Superior temporal gyrus (tissue), 1 donor: Measurements from ENCODE around the gene TNRC6A.
"Not testable (repeated sequence)": the region's sequence is repeated elsewhere in the genome, so short reads cannot be mapped to it uniquely, and the experiment has no call there.

Experiments
- DNase-seq: peaks from one replicate; pipeline ENCODE4 v3.0.0-alpha.2; 2016; ENCODE audit errors: extremely low spot score

TNRC6A gene

GRCh38 chr16:24728011-24728410 is 1.4 kb upstream of the TNRC6A start:
- DNase-seq, result no peak

DNA sequence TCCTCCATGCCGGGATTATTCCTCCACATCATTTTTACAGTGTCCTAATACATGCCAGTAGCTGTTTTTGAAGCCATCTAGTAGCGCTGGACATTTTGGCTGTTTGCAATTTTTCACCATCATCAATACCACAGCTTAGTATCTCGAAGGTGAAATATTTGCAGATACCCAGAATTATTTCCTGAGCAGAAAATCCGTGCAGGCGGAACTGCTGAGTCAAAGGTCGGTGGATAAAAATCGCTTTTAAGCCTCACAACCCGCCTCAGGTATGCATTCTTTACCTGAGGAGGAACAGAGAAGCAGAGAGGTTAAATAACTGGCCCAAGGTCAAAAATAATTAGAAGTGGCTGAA is 584 bp upstream of the TNRC6A start:
- peak; percentile 43 for DNase-seq

DNA sequence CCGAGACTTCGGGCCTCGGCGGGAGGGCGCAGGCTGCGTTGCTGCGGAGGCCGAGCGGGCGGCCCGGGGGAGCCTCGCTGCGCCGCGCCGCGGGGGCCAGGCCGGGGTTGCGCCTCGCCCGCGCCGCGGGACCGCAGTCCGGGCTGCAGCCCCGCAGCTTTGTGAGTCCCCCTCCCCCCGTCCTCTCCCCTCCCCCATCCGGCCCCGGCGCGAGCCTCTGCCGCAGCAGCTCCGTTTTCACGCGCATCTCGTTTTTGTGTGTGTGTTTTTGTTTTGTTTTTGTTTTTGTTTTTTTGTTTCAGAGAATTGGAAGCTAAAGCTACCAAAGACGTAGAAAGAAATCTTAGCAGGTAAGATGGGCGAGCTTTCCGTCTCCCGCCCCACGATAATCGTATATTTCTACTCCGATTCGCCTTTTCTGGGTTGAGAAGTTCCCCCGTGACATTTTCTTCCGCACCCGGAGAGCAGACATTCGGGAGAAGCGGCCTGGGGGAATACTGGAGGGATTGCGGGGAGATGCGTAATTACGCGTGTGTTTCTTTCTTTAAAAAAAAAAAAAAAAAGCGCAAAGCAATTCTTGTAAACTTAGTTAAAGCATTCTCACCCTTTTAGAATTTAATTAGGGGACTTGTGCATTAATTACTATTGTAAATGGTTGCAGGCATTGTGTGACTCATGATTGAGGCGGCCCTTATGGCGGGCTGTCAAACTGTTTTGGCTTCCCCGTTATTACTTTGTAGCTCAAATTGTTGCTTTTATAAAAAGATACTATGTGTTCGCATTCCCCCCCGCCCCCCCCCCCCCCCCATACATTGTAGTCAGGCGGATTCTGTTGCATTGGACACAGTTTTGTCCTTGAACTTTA is 732 bp downstream of the TNRC6A start:
- DNase-seq, result peak; percentile 54

- DNase-seq, result peak; percentile 17
Observed at GRCh38 chr16:24730914-24731313, 1.5 kb downstream of the TNRC6A start.

DNA sequence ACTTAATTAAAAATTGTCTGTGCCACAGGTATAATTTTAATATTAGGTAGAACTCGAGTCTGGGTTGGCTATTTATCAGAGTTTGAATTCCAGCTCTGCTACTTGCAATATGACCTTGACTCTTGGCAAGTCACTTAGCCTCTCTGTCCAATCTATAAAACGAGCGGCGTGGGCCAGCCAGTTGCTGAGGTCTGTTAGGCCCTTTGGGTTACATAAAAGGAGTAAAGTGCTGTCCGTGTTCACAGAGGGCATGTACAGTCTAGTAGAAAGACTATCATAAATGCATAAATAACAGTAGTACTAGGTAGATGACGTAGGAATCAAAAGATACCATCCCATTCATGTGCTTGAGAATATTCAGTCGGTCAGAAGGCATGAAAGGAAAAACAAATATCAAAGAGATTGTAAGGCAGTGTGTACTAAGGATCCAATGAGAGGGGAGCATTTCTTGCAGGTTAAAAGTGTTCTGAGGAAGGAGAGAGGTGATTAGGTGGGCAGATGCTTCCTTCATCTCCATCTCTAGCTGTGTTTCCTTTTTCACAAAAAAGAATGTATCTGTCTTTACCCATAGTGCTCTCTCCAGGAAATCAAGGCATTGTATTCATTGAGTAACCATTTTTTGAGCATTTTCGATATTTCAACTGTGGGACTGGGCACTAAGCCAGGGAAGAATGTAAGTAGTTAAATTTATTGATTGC is 2.4 kb downstream of the TNRC6A start:
- DNase-seq, result peak; percentile 7

DNA sequence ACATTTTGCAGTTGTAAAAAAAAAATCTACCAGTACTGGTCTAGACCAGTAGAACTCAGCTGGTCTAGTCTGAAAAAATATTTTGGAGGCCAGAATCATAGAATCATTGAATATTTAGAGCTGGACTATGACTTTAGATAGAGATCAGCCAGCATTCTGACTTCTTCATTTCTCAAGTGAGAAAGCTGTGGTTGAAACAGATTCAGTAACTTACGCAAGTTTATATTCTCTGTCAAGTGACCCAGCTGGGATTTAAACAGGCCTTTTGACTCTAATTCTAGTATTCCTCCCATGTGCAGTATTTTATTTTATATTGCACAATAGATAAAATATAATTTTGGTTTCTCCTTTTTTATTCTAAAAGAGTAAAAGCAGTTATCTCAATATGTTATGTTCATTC is 4.9 kb downstream of the TNRC6A start:
- peak; percentile 7 for DNase-seq

GRCh38 chr16:24736758-24737157 is 7.3 kb downstream of the TNRC6A start:
- no peak for DNase-seq

DNA sequence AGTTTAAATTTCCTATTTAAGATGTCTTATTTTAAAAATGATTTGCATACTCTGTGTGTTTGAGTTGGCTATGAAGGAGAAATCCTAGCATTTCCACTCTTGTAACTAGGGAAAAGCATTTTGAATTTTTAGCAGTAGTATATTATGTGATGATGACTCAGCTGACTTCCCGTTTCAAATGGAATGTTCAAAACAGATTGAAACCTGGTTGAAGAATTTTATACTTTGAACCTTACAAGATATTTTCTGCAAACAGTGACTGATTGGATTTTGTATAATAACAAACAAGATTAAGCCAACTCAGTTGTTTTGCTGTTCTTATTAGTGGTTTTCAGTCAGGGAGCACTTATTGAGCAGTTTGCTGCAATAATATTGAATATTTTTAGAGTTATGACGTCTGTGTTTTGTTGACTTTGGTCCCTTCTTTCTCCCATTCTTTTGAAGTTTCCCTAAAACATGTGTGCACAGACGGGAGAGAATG is 8.0 kb downstream of the TNRC6A start:
- peak; percentile 51 for DNase-seq

DNA sequence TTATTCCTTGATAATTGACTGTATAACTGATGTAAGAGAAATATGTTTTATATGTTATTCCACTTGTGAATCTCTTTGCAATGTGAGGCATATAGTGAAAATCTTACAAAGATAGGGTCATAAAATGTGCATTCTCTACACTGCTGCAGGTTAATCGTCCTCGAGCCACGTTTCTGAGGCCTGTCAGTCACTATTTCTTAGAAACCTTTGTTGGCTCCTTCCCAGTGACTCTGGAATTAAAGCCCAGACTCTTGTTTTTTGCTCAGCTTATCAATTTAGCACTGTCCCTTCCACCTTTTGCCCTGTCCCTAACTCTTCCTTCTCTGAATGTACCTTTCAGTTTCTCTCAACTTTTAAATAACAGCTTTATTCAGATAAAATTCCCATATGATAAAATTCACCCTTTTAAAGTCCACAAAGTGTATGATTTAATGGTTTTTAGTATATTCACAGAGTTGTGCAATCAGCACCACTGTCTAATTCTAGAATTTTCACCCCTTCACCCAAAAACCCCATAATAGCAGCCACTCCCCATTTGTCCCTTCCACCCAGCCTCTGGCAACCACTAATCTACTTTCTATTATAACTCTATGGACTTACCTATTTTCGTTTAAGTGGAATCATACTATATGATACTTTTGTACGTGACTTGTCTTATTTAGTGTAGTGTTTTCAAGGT is 8.6 kb downstream of the TNRC6A start:
- DNase-seq, result no peak

GRCh38 chr16:24738895-24739294 is 9.4 kb downstream of the TNRC6A start:
- no peak for DNase-seq

GRCh38 chr16:24741862-24742261 is 12.4 kb downstream of the TNRC6A start:
- DNase-seq, result no peak

DNA sequence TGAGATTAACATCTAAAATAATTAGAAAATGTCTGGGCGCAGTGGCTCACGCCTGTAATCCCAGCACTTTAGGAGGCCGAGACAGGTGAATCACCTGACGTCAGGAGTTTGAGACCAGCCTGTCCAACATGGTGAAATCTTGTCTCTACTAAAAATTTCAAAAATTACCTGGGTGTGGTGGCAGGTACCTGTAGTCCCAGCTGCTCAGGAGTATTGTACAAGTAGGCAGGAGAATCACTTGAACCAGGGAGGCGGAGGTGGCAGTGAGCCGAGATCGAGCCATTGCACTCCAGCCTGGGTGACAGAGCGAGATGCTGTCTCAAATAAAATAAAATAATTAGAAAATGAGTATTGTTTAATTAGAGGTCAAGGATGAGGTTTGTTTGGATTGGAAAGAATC is 13.2 kb downstream of the TNRC6A start:
- DNase-seq, result not testable (repeated sequence)

- no peak for DNase-seq
Observed at GRCh38 chr16:24745391-24745790, 15.9 kb downstream of the TNRC6A start.

GRCh38 chr16:24745791-24746190 is 16.3 kb downstream of the TNRC6A start:
- DNase-seq, result no peak

GRCh38 chr16:24747441-24747840 is 18.0 kb downstream of the TNRC6A start:
- no peak for DNase-seq

DNA sequence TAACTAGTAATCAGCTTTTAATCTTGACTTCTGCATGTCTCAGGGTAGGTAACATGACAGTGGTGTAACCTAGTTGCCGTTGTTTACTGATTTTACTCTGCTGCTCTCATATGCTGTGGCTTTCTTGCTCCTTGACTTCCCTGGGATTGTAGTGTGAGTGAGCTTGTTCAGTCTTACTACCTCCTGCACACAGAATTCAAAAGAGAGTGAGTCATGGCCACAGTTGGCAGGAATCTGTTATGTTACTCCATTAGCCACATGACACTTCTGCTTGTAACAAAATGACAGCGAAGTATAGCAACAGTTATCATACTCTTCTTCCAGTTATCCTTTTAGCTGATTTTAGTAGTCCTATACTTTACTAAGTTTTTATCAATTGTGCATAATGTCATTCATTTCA is 18.8 kb downstream of the TNRC6A start:
- DNase-seq, result peak; percentile 83

- DNase-seq, result no peak
Observed at GRCh38 chr16:24749310-24749709, 19.9 kb downstream of the TNRC6A start.

- not testable (repeated sequence) for DNase-seq
Observed at GRCh38 chr16:24749872-24750271, 20.4 kb downstream of the TNRC6A start.

DNA sequence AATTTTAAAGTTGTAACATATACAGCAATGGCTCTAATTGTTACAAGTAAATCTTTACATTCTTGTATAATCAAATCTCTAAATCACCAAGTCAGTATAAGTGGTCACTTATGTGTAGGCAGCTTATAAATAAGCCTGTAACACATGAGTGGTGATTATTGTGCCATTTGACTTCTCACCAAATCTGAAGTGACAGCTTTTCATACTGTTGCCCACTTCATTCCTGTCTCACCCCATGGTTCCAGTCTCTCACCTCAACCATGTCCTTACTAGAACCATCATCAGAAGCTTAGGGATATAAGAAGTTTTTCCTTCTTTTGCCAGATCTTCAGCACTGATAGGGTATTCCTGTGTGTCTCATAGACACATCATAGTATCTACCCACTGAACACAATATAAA is 23.5 kb downstream of the TNRC6A start:
- no peak for DNase-seq

DNA sequence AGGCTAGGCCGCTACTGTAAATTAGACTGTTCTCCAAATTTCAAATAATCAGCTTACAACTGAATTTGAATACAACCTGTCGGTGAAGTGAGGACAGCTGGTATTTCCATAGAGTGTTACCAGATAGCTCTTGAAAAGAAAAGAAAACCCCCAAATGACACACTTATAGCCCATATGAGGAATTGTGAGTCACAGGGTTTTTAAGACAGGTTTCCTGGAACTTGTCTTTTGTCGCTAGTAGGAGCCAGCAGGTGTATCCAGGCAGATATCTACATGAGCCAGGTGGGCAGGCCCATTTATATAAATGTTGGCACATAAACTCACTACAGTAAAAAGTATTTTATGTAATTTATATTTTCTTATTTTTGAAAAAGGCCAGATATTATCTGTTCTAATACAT is 24.0 kb downstream of the TNRC6A start:
- no peak for DNase-seq

GRCh38 chr16:24754543-24754942 is 25.1 kb downstream of the TNRC6A start:
- DNase-seq, result no peak

- no peak for DNase-seq
Observed at GRCh38 chr16:24755201-24755874, 25.9 kb downstream of the TNRC6A start.
